AG09319 (cell line): ENCODE results near the gene PI4KA.

ENCODE experiments used
- DNase-seq: peaks from one replicate; pipeline ENCODE4 v3.0.0-alpha.2; 2010; ENCODE audit warnings: low read depth; ENCODE audit errors: extremely low read depth
- CTCF ChIP-seq: IDR thresholded peaks from 2 replicates; pipeline ENCODE4 v1.5.1; 2011; ENCODE audit warnings: low read depth, mild to moderate bottlenecking, inconsistent platforms, low read length, moderate library complexity

Gene PI4KA

GRCh38 chr22:20885017-20885556 lies 26.5 kb upstream of the PI4KA start:
- DNase-seq: no peak

GRCh38 chr22:20884454-20884853 lies 25.8 kb upstream of the PI4KA start:
- no peak for DNase-seq
- TF ChIP-seq CTCF: no peak

More at GRCh38 chr22:20885017-20885556, 26.5 kb upstream of the PI4KA start:
- TF ChIP-seq CTCF: no peak

DNA sequence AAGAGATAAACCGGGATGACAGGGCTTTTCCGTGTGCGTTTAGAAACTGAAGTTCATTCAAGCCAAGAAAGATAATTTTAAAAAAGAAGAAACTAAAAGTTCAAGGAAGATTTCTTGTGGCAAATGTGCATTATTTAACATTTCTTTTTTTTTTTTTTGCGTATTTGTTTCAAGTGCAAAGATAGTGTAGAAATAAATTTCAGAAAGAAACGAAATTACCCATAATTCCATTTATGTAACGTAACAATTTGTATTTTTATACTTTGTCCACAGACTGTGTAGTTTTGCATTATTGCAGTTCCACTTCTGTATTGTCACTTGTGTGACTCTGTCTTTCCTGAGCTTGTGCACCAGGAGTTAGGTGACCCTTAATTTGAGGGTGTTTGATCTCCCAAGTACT lies 24.2 kb upstream of the PI4KA start:
- TF ChIP-seq CTCF: no peak
- DNase-seq: no peak

DNA sequence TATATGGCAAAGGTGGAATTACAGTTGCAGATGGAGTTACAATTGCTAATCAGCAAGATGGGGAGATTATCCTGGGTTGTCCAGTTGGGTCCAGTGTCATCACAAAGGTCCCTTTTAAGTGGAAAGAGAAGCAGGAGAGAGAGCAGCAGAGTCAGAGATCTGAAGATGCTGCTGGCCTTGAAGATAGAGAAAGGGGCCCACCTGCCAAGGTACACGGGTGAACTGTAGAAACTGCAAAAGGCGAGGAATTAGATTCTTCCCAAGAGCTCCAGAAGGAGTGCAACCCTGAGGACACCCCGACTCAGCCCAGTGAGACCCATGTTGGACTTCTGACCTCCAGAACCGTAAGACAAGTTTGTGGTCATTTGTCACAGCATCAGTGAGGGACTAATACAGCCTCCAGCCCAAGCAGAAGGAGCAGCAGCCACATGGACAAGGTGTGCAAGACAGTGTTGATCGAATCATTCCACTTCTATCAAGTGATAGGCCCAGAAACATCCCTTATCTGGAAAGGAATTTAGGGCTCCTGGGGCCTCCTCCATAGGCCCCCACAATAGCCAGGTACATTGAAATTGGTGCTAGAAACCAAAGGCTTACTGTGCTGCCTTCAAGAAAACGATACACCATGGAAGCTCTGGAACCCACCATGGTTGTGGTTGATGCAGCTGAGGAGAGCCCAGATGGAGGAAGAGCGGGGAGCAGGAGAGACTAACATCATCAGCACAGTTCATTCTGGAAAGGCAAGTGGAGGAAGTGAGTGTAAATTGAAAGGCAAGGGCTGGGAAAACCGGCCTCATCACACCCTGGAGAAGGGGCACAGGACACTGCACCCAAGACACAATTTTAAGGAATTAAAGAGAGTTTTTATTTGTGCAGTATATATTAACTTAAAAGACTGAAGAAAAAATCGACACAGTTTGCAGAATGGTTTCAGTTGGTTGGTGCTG lies 23.5 kb upstream of the PI4KA start:
- no peak for TF ChIP-seq CTCF
- no peak for DNase-seq

- no peak for TF ChIP-seq CTCF
- no peak for DNase-seq
Measured at GRCh38 chr22:20881231-20881630, 22.6 kb upstream of the PI4KA start.

DNA sequence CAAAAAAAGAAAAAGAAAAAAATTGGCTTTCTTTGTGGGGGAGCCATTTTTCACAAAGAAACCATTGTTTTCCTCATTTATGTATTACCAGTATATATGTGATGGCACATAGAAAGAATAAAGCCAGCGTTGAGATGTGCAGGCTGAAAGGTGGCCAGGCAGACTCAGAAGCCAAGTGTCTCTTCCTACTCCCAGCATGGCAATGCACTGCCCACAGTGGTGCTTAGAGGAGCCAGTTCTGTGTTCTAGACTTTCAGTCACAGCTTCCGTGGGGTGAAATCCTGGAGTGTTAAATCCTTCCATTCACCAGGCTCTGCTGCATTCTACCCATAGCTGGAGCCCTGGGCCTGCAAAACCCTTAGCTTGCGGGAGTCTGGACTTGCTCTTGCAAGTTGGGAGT lies 19.1 kb upstream of the PI4KA start:
- TF ChIP-seq CTCF: no peak
- DNase-seq: no peak

DNA sequence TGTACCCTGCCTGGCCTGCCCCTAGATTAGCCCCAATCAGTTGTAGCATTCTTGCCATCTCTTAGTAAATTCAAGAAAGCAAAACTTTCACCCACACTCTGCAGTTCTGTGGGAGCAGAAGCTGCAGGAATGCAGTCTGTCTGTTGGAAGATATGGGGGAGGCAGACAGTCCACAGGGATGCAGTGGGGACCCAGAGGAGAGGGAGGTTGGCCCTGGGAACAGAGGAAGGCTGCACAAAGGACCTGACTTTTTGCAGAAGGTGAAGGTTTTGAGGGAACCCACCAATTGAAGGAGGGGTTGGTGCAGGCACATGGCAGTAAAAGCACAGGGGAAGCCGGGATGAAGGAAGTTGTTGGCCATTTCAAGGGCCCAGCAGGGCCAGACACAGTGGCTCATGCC lies 16.7 kb upstream of the PI4KA start:
- TF ChIP-seq CTCF: no peak
- DNase-seq: no peak
